Smooth muscle cell (in vitro differentiated cells): Measurements from ENCODE around the gene TBC1D22A. TPM values are rescaled to one million over a fixed set of nuclear protein-coding genes. Genes with fewer than 3 reads are reported as not detected.

ENCODE experiments used
- DNase-seq: peaks from one replicate; lab custom pipeline; 2025; ENCODE audit not compliant: unreplicated experiment; lab: John Stamatoyannopoulos, UW
- H2AFZ ChIP-seq: fragments of 200-600 bp; sonication (generic); 2 replicates; pipeline ENCODE4 v1.6.0; 2016; ENCODE audit warnings: antibody characterized with exemption, low read depth, mild to moderate bottlenecking
- H3F3A ChIP-seq: fragments of 200-600 bp; sonication (generic); 2 replicates; pipeline ENCODE4 v1.6.0; 2017; ENCODE audit warnings: antibody characterized with exemption, low read depth
- H3K27ac ChIP-seq: fragments of 200-600 bp; sonication (generic); 2 replicates; pipeline ENCODE4 v1.5.1; 2016; ENCODE audit warnings: low read depth, mild to moderate bottlenecking
- H3K27me3 ChIP-seq: fragments of 200-600 bp; sonication (generic); 2 replicates; pipeline ENCODE4 v1.6.1; 2016; ENCODE audit warnings: low read depth, mild to moderate bottlenecking
- H3K36me3 ChIP-seq: fragments of 200-600 bp; sonication (generic); 2 replicates; pipeline ENCODE4 v1.5.1; 2016; ENCODE audit warnings: low read depth
- H3K4me1 ChIP-seq: fragments of 200-600 bp; sonication (generic); 2 replicates; pipeline ENCODE4 v1.5.1; 2016; ENCODE audit warnings: low read depth
- H3K4me2 ChIP-seq: fragments of 200-600 bp; sonication (generic); 2 replicates; pipeline ENCODE4 v1.6.0; 2016; ENCODE audit warnings: mild to moderate bottlenecking
- H3K4me3 ChIP-seq: fragments of 200-600 bp; sonication (generic); 2 replicates; pipeline ENCODE4 v1.5.1; 2016; ENCODE audit warnings: mild to moderate bottlenecking
- H3K79me2 ChIP-seq: fragments of 200-600 bp; sonication (generic); 2 replicates; pipeline ENCODE4 v1.6.0; 2016; ENCODE audit warnings: low read depth, mild to moderate bottlenecking
- H3K9ac ChIP-seq: fragments of 200-600 bp; sonication (generic); 2 replicates; pipeline ENCODE4 v1.6.0; 2016; ENCODE audit warnings: low read depth
- H3K9me3 ChIP-seq: fragments of 200-600 bp; sonication (generic); replicated peaks from 2 replicates; pipeline ENCODE4 v1.5.1; 2016; ENCODE audit warnings: low read depth
- H4K20me1 ChIP-seq: fragments of 200-600 bp; sonication (generic); 2 replicates; pipeline ENCODE4 v1.6.0; 2016; ENCODE audit warnings: low read depth
- CTCF ChIP-seq: fragments of 200-600 bp; sonication (generic); IDR thresholded peaks from 2 replicates; pipeline ENCODE4 v1.5.1; 2017; ENCODE audit warnings: borderline replicate concordance, mild to moderate bottlenecking, antibody characterized with exemption; ENCODE audit not compliant: insufficient read depth, poor library complexity, severe bottlenecking
- WGBS: methylation state at CpG from one replicate; pipeline ENCODE4 v1.1.7; 2016; ENCODE audit warnings: low lambda C conversion rate; 5-methylcytosine and 5-hydroxymethylcytosine counted together
- polyA plus RNA-seq: library from polyadenylated mRNA; unstranded; fragments of >200 nt; fragmentation: Nextera tagmentation; extraction: Ambion mirVana; gene quantifications from 2 replicates; pipeline ENCODE4 v1.2.1, GENCODE V29; 2016
- total RNA-seq: library from RNA; depleted of rRNA; stranded (reverse); fragments of >200 nt; gene quantifications from 2 replicates; pipeline ENCODE4 v1.2.3, GENCODE V29; 2014

TBC1D22A gene
- total and polyA plus RNA-seq, 2 experiments from 2014 or later = 12.5 to 14.4 TPM

- H3K27me3 ChIP-seq = no peaks in the 10 kb centered on the region
- no peaks in the 10 kb centered on the region for H4K20me1 ChIP-seq
- H3K4me1 ChIP-seq = no peaks in the 10 kb centered on the region
- DNase-seq = no peak
- H3K27ac ChIP-seq = no peak overlapping the region
- no peak overlapping the region for H2AFZ ChIP-seq
- no peaks in the 10 kb centered on the region for H3K36me3 ChIP-seq
- H3K4me3 ChIP-seq = no peak overlapping the region
- no peak for TF ChIP-seq CTCF
- no peaks in the 10 kb centered on the region for H3K9me3 ChIP-seq
- 86% methylated on average over 28 of the region's 28 CpGs for WGBS
- no peaks in the 10 kb centered on the region for H3K79me2 ChIP-seq
- no peak overlapping the region for H3K9ac ChIP-seq
- H3K4me2 ChIP-seq = no peak overlapping the region
- H3F3A ChIP-seq = no peaks in the 10 kb centered on the region
Observed at GRCh38 chr22:47204002-47204979, 441.8 kb downstream of the TBC1D22A start.

- 81% methylated on average over 9 of the region's 13 CpGs for WGBS
- Histone ChIP-seq H3K27me3 (no peaks in the 10 kb centered on the region), H3K9me3 (no peaks in the 10 kb centered on the region), H3K36me3 (no peaks in the 10 kb centered on the region), H4K20me1 (no peaks in the 10 kb centered on the region), H3K27ac (no peak overlapping the region), H3K4me2 (no peak overlapping the region), H3F3A (no peaks in the 10 kb centered on the region), H3K4me3 (no peak overlapping the region), H3K9ac (no peak overlapping the region), H2AFZ (no peak overlapping the region), H3K79me2 (no peaks in the 10 kb centered on the region), H3K4me1 (no peaks in the 10 kb centered on the region)
- no peak for DNase-seq
- no peak for TF ChIP-seq CTCF
Observed at GRCh38 chr22:47205081-47205491, 442.6 kb downstream of the TBC1D22A start.

- no peaks in the 10 kb centered on the region for H3F3A ChIP-seq
- no peaks in the 10 kb centered on the region for H3K9me3 ChIP-seq
- no peak for TF ChIP-seq CTCF
- WGBS = 82% methylated on average over 10 of the region's 10 CpGs
- H3K4me1 ChIP-seq = no peaks in the 10 kb centered on the region
- DNase-seq = no peak
- no peak overlapping the region for H3K4me3 ChIP-seq
- no peaks in the 10 kb centered on the region for H3K79me2 ChIP-seq
- H4K20me1 ChIP-seq = no peaks in the 10 kb centered on the region
- H3K36me3 ChIP-seq = no peaks in the 10 kb centered on the region
- H2AFZ ChIP-seq = no peak overlapping the region
- H3K27me3 ChIP-seq = no peaks in the 10 kb centered on the region
- H3K4me2 ChIP-seq = no peak overlapping the region
- H3K9ac ChIP-seq = no peak overlapping the region
- no peak overlapping the region for H3K27ac ChIP-seq
Observed at GRCh38 chr22:47205554-47205953, 443.1 kb downstream of the TBC1D22A start.
